Gastrocnemius medialis (tissue), 4 donors: ENCODE data around the gene SLC37A1.

Source experiments
- CTCF ChIP-seq, 5 experiments: fragments of 450-650 bp in 3 of 5; fragments of 200-600 bp in 2 of 5; sonication (generic) in 2 of 5; IDR thresholded peaks in 4 of 5; conservative IDR thresholded peaks in 1 of 5; 1 replicate in 4 of 5; 2 replicates in 1 of 5; pipeline ENCODE4 v1.5.1; 2016 to 2019; ENCODE audit warnings: antibody characterized with exemption in 5 of 5, mild to moderate bottlenecking in 3 of 5, moderate library complexity in 3 of 5
- POLR2A ChIP-seq, 2 donors: fragments of 450-650 bp; IDR thresholded peaks; one replicate each; pipeline ENCODE4 v1.6.1; 2017; ENCODE audit warnings: antibody characterized with exemption in 2 of 2, mild to moderate bottlenecking in 2 of 2, moderate library complexity in 2 of 2

DNA sequence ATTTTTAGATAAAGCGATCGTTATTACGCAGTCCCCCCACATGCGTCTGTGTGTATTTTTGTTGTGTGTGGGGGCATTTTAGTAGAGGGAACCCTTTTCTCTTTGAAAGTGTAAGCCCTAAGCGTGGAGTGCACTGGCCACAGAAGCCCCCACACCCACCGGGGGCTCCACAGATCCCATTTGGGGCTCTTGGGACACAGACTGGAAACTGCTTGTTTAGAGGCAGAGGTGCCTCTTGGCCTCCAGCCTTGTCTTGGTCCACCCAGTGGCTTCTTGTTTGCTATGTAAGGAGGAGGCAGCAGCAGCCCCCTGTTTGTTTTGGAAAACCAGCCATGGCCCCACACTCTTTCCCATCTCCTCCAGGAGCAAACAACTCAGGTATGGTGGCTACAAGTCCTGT, 42.8 kb downstream of the SLC37A1 start:
- TF ChIP-seq CTCF (IDR thresholded peaks at IDR 0.05 in 4 of 5, conservative IDR thresholded peaks at IDR 0.05 in 1 of 5), result no peak
- no peak for TF ChIP-seq POLR2A (IDR thresholded peaks at IDR 0.05)
